Measurements from ENCODE around the gene ADAMTS12.

Gene ADAMTS12

GRCh38 chr5:33474004-33474403 is 417.8 kb downstream of the ADAMTS12 start:
- no peak for DNase-seq (ENCODE audit: low spot score)
